Kidney glomerular epithelial cell (primary cell): ENCODE data around the gene CLIP1.

Source experiments
- DNase-seq: peaks from one replicate; lab custom pipeline; 2025; lab: John Stamatoyannopoulos, UW

The CLIP1 gene

GRCh38 chr12:122245553-122245952 is 176.9 kb downstream of the CLIP1 start:
- no peak for DNase-seq

GRCh38 chr12:122244565-122245371 is 177.7 kb downstream of the CLIP1 start:
- no peak for DNase-seq

DNA sequence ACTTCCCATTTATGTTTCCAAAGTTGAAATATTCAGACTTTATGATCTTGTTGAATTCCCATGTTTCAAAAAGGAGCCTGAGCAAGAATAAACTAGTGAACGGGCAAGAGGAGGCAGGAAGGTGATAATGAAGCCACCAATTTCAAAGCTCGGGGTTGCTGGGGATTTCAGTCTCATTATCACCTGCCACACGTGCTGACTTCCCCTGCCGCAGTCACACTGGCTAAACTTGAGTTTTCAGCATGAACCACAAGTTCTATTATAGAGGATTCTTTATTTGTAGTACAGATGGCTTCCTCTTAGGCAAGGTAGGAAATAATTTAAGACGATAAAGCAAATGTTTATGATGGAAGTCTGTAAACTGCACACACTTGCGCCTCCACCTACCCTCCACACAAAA is 178.5 kb downstream of the CLIP1 start:
- no peak for DNase-seq

GRCh38 chr12:122238861-122239260 is 183.6 kb downstream of the CLIP1 start:
- DNase-seq, result no peak

- no peak for DNase-seq
Measured at GRCh38 chr12:122235741-122236140, 186.7 kb downstream of the CLIP1 start.

DNA sequence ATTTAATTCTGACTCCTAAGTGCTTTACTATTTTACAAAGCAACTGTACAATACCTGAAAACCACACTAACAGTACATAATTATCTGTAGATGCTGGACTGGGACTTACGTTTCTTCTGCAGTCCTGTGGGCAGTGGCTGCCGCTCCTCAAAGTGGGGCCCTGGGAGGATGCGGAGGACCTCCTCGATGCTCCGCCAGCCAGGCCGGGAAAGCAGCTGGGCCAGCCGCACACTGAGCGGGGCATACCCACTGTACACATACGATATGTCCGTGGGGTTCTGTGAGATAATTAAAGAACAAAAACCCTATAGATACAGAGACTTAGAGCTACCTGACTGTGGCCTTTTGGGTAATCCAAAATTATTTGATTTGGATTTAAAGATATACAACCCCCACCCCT is 189.8 kb downstream of the CLIP1 start:
- no peak for DNase-seq

- DNase-seq, result no peak
Measured at GRCh38 chr12:122230798-122231197, 191.7 kb downstream of the CLIP1 start.

- no peak for DNase-seq
Measured at GRCh38 chr12:122228092-122228491, 194.4 kb downstream of the CLIP1 start.

DNA sequence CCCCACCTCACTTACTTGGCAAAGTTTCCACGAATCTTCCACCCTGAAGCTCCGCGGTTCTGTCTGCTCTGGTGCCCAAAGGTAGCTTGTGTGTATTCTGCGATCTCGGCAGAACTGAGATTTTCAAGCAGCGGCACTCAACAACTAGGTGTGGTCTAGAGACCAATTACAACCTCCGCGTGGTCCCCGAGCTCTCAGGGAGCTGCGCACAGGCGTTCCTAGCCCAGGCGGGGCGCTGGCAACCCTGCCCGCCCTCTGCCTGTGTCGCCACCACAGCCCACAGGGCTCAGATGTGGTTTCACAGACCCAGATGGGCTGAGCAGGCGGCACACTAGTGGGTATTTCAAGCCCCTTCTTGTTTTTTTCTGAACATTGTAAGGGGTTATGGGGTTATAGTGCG is 195.1 kb downstream of the CLIP1 start:
- no peak for DNase-seq

GRCh38 chr12:122226366-122227125 is 195.9 kb downstream of the CLIP1 start:
- no peak for DNase-seq

DNA sequence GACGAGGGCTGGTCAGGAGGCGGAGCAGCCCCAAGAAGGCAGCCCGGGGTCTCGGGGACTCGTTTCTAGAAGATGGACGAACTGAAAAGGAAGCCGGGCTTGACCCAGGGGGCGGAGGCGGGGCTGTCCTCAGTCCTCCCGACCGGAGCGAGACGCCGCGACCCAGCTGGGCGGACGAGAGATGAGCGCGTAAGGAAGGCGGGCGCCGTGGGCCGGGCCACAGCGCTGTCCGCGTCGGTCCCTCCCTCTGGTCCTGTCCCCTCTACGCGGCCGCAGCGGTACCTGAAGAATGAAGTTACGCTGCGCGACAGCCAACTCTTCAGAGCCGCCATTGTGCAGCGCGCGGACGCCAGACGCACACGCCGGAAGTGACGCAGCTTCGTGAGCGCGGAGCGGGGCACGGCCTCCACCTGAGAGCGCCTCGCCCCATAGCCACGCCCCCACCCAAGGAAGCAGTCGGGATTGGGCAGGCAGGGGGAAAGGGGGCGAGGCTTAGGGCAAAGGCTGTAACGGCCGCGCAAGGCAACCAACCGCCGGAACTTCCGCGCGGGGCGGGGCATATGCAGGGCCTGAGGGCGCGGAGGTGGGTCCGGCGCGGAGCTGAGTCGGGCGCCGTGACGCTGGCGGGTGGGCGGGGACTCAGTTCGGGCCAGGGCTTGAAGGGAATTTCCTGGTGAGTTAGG is 196.6 kb downstream of the CLIP1 start, which contains the start of gene DIABLO:
DIABLO (minus strand) TSS at position 370 of the 683 bp plus-strand sequence; CDS start at position 332, 38 bp downstream.
- peak; percentile 95 for DNase-seq
